Muscle of back (tissue), 13 donors: Measurements from ENCODE around the gene KRTAP12-1. TPM values are rescaled to one million over a fixed set of nuclear protein-coding genes. Genes with fewer than 3 reads are reported as not detected.
A peak's percentile ranks its signal among the peaks of the same experiment; 100 is the strongest.

Experiments used
- DNase-seq, 3 donors: peaks; one replicate each; pipeline versions ENCODE4 v3.0.0 to v3.0.0-alpha.2; 2013
- long read RNA-seq, 9 donors: transcript quantifications; one replicate each; lab custom pipeline, GENCODE V29; 2026
- polyA plus RNA-seq, 10 donors: library from polyadenylated mRNA; unstranded; fragments of 120-200 nt; gene quantifications; one replicate each; pipeline ENCODE4 v1.2.1, GENCODE V29; 2013; ENCODE audit not compliant: insufficient read length in 10 of 10

Gene KRTAP12-1
- not detected for polyA plus RNA-seq
- long read RNA-seq, donor 1 = 0 reads
- long read RNA-seq, donor 2 = 0 reads
- long read RNA-seq, donor 3 = 0 reads
- long read RNA-seq, donor 4 = 0 reads
- long read RNA-seq, donor 5 = 0 reads
- long read RNA-seq, donor 6, partial matches to known transcripts = 0 of 1 reads
- long read RNA-seq, donor 6, other reads (novel, unspliced or antisense) = 0 of 1 reads
- long read RNA-seq, donor 7 = 0 reads
- long read RNA-seq, donor 8 = 0 reads
- long read RNA-seq, donor 9 = 0 reads

GRCh38 chr21:44681861-44682579, at the start of gene KRTAP12-1:
Gene KRTAP12-1 (minus strand): TSS chr21:44682163. CDS start chr21:44682123, 40 bp downstream.
- DNase-seq = no peak

- DNase-seq = no peak
Measured at GRCh38 chr21:44730951-44731579, 49.1 kb upstream of the KRTAP12-1 start.

- no peak for DNase-seq
Measured at GRCh38 chr21:44730028-44730395, 48.0 kb upstream of the KRTAP12-1 start.

GRCh38 chr21:44729336-44730027, 47.5 kb upstream of the KRTAP12-1 start:
- DNase-seq = no peak

- DNase-seq = no peak
Measured at GRCh38 chr21:44728716-44729115, 46.8 kb upstream of the KRTAP12-1 start.

- DNase-seq = no peak
Measured at GRCh38 chr21:44727757-44728156, 45.8 kb upstream of the KRTAP12-1 start.

- no peak for DNase-seq
Measured at GRCh38 chr21:44727321-44727720, 45.4 kb upstream of the KRTAP12-1 start.

- DNase-seq = no peak
Measured at GRCh38 chr21:44726826-44727225, 44.9 kb upstream of the KRTAP12-1 start.

- DNase-seq = no peak
Measured at GRCh38 chr21:44724926-44725325, 43.0 kb upstream of the KRTAP12-1 start.

GRCh38 chr21:44724196-44724595, 42.2 kb upstream of the KRTAP12-1 start:
- no peak for DNase-seq

- DNase-seq = peak in 2 of 3 donors; percentile 16 to 56
Measured at GRCh38 chr21:44723177-44724131, 41.5 kb upstream of the KRTAP12-1 start.

- no peak for DNase-seq
Measured at GRCh38 chr21:44722731-44723130, 40.8 kb upstream of the KRTAP12-1 start.

GRCh38 chr21:44720170-44720569, 38.2 kb upstream of the KRTAP12-1 start:
- DNase-seq = no peak

GRCh38 chr21:44718571-44718970, 36.6 kb upstream of the KRTAP12-1 start:
- DNase-seq = no peak

GRCh38 chr21:44718093-44718492, 36.1 kb upstream of the KRTAP12-1 start:
- DNase-seq = no peak

GRCh38 chr21:44716984-44717383, 35.0 kb upstream of the KRTAP12-1 start:
- peak in 2 of 3 donors; percentile 6 to 26 for DNase-seq

GRCh38 chr21:44714905-44715304, 32.9 kb upstream of the KRTAP12-1 start:
- DNase-seq = no peak

- no peak for DNase-seq
Measured at GRCh38 chr21:44713846-44714245, 31.9 kb upstream of the KRTAP12-1 start.

GRCh38 chr21:44713130-44713529, 31.2 kb upstream of the KRTAP12-1 start:
- DNase-seq = no peak

GRCh38 chr21:44712203-44713028, 30.5 kb upstream of the KRTAP12-1 start:
- no peak for DNase-seq
